Measurements from ENCODE around the gene HMOX2.

HMOX2 gene

GRCh38 chr16:4475880-4476788 lies at the start of gene HMOX2:
HMOX2 (plus strand) TSS chr16:4476398; CDS start chr16:4505525, 29,127 bp downstream.
- peak within 1 kb of the TSS; percentile 77 to 94 for H3K4me3 ChIP-seq (ENCODE audit: low read length in 2 of 2)
- H3K27me3 ChIP-seq (ENCODE audit: control insufficient read depth in 1 of 2, insufficient read depth in 2 of 2, low read length in 2 of 2): no peaks in the 10 kb centered on the region
- no peaks in the 10 kb centered on the region for H3K9me3 ChIP-seq (ENCODE audit: control insufficient read depth in 2 of 2, low read length in 2 of 2)
- peak within 1 kb of the TSS; percentile 60 to 72 for H3K9ac ChIP-seq (ENCODE audit: low read length in 2 of 2)
- no peak within 1 kb of the TSS for H3K27ac ChIP-seq (ENCODE audit: low read length)
- H3K36me3 ChIP-seq (ENCODE audit: control insufficient read depth in 2 of 2, insufficient read depth in 2 of 2, low read length in 2 of 2): no peaks in the 10 kb centered on the region
- H3K4me1 ChIP-seq (ENCODE audit: control insufficient read depth, insufficient read depth, low read length): peaks cover 15% of the 10 kb centered on the region

- H3K4me3 ChIP-seq (ENCODE audit: low read length in 2 of 2): peak overlapping the region; percentile 88 to 98
- peak overlapping the region in 1 of 2 donors; percentile 90 for H3K9ac ChIP-seq (ENCODE audit: low read length in 2 of 2)
- H3K36me3 ChIP-seq (ENCODE audit: control insufficient read depth in 2 of 2, insufficient read depth in 2 of 2, low read length in 2 of 2): peaks cover 0 to 6% of the 10 kb centered on the region in 2 donors
- no peaks in the 10 kb centered on the region for H3K27me3 ChIP-seq (ENCODE audit: control insufficient read depth in 1 of 2, insufficient read depth in 2 of 2, low read length in 2 of 2)
- no peak overlapping the region for H3K27ac ChIP-seq (ENCODE audit: low read length)
- peaks cover 16% of the 10 kb centered on the region for H3K4me1 ChIP-seq (ENCODE audit: control insufficient read depth, insufficient read depth, low read length)
- no peaks in the 10 kb centered on the region for H3K9me3 ChIP-seq (ENCODE audit: control insufficient read depth in 2 of 2, low read length in 2 of 2)
Measured at GRCh38 chr16:4426722-4427372, 49.4 kb upstream of the HMOX2 start.

GRCh38 chr16:4428500-4428899 lies 47.7 kb upstream of the HMOX2 start:
- Histone ChIP-seq H3K9me3 (ENCODE audit: control insufficient read depth in 2 of 2, low read length in 2 of 2) (no peaks in the 10 kb centered on the region), H3K36me3 (ENCODE audit: control insufficient read depth in 2 of 2, insufficient read depth in 2 of 2, low read length in 2 of 2) (peaks cover 0 to 6% of the 10 kb centered on the region in 2 donors), H3K4me3 (ENCODE audit: low read length in 2 of 2) (no peak overlapping the region), H3K27me3 (ENCODE audit: control insufficient read depth in 1 of 2, insufficient read depth in 2 of 2, low read length in 2 of 2) (no peaks in the 10 kb centered on the region), H3K4me1 (ENCODE audit: control insufficient read depth, insufficient read depth, low read length) (peaks cover 16% of the 10 kb centered on the region), H3K27ac (ENCODE audit: low read length) (no peak overlapping the region), H3K9ac (ENCODE audit: low read length in 2 of 2) (no peak overlapping the region)

GRCh38 chr16:4431023-4431422 lies 45.2 kb upstream of the HMOX2 start:
- Histone ChIP-seq H3K4me1 (ENCODE audit: control insufficient read depth, insufficient read depth, low read length) (peaks cover 10% of the 10 kb centered on the region), H3K27me3 (ENCODE audit: control insufficient read depth in 1 of 2, insufficient read depth in 2 of 2, low read length in 2 of 2) (no peaks in the 10 kb centered on the region), H3K36me3 (ENCODE audit: control insufficient read depth in 2 of 2, insufficient read depth in 2 of 2, low read length in 2 of 2) (peaks cover 5 to 19% of the 10 kb centered on the region in 2 donors), H3K9ac (ENCODE audit: low read length in 2 of 2) (no peak overlapping the region), H3K27ac (ENCODE audit: low read length) (no peak overlapping the region), H3K9me3 (ENCODE audit: control insufficient read depth in 2 of 2, low read length in 2 of 2) (no peaks in the 10 kb centered on the region), H3K4me3 (ENCODE audit: low read length in 2 of 2) (no peak overlapping the region)

- Histone ChIP-seq H3K4me1 (ENCODE audit: control insufficient read depth, insufficient read depth, low read length) (no peaks in the 10 kb centered on the region), H3K9me3 (ENCODE audit: control insufficient read depth in 2 of 2, low read length in 2 of 2) (no peaks in the 10 kb centered on the region), H3K27me3 (ENCODE audit: control insufficient read depth in 1 of 2, insufficient read depth in 2 of 2, low read length in 2 of 2) (no peaks in the 10 kb centered on the region), H3K36me3 (ENCODE audit: control insufficient read depth in 2 of 2, insufficient read depth in 2 of 2, low read length in 2 of 2) (peaks cover 14 to 32% of the 10 kb centered on the region in 2 donors), H3K4me3 (ENCODE audit: low read length in 2 of 2) (no peak overlapping the region), H3K9ac (ENCODE audit: low read length in 2 of 2) (no peak overlapping the region), H3K27ac (ENCODE audit: low read length) (no peak overlapping the region)
Measured at GRCh38 chr16:4433228-4433627, 43.0 kb upstream of the HMOX2 start.

- Histone ChIP-seq H3K4me1 (ENCODE audit: control insufficient read depth, insufficient read depth, low read length) (no peaks in the 10 kb centered on the region), H3K36me3 (ENCODE audit: control insufficient read depth in 2 of 2, insufficient read depth in 2 of 2, low read length in 2 of 2) (peaks cover 14 to 34% of the 10 kb centered on the region in 2 donors), H3K27ac (ENCODE audit: low read length) (no peak overlapping the region), H3K4me3 (ENCODE audit: low read length in 2 of 2) (no peak overlapping the region), H3K9me3 (ENCODE audit: control insufficient read depth in 2 of 2, low read length in 2 of 2) (no peaks in the 10 kb centered on the region), H3K27me3 (ENCODE audit: control insufficient read depth in 1 of 2, insufficient read depth in 2 of 2, low read length in 2 of 2) (no peaks in the 10 kb centered on the region), H3K9ac (ENCODE audit: low read length in 2 of 2) (no peak overlapping the region)
Measured at GRCh38 chr16:4433914-4434787, 42.0 kb upstream of the HMOX2 start.

GRCh38 chr16:4435337-4436067 lies 40.7 kb upstream of the HMOX2 start:
- Histone ChIP-seq H3K9me3 (ENCODE audit: control insufficient read depth in 2 of 2, low read length in 2 of 2) (no peaks in the 10 kb centered on the region), H3K36me3 (ENCODE audit: control insufficient read depth in 2 of 2, insufficient read depth in 2 of 2, low read length in 2 of 2) (peaks cover 22 to 41% of the 10 kb centered on the region in 2 donors), H3K27me3 (ENCODE audit: control insufficient read depth in 1 of 2, insufficient read depth in 2 of 2, low read length in 2 of 2) (no peaks in the 10 kb centered on the region), H3K4me3 (ENCODE audit: low read length in 2 of 2) (no peak overlapping the region), H3K9ac (ENCODE audit: low read length in 2 of 2) (no peak overlapping the region), H3K27ac (ENCODE audit: low read length) (no peak overlapping the region), H3K4me1 (ENCODE audit: control insufficient read depth, insufficient read depth, low read length) (no peaks in the 10 kb centered on the region)

- no peaks in the 10 kb centered on the region for H3K4me1 ChIP-seq (ENCODE audit: control insufficient read depth, insufficient read depth, low read length)
- H3K27ac ChIP-seq (ENCODE audit: low read length): no peak overlapping the region
- H3K9me3 ChIP-seq (ENCODE audit: control insufficient read depth in 2 of 2, low read length in 2 of 2): no peaks in the 10 kb centered on the region
- H3K27me3 ChIP-seq (ENCODE audit: control insufficient read depth in 1 of 2, insufficient read depth in 2 of 2, low read length in 2 of 2): no peaks in the 10 kb centered on the region
- H3K4me3 ChIP-seq (ENCODE audit: low read length in 2 of 2): no peak overlapping the region
- no peak overlapping the region for H3K9ac ChIP-seq (ENCODE audit: low read length in 2 of 2)
- H3K36me3 ChIP-seq (ENCODE audit: control insufficient read depth in 2 of 2, insufficient read depth in 2 of 2, low read length in 2 of 2): peaks cover 40 to 50% of the 10 kb centered on the region in 2 donors
Measured at GRCh38 chr16:4437366-4437765, 38.8 kb upstream of the HMOX2 start.

GRCh38 chr16:4442371-4442770 lies 33.8 kb upstream of the HMOX2 start:
- Histone ChIP-seq H3K36me3 (ENCODE audit: control insufficient read depth in 2 of 2, insufficient read depth in 2 of 2, low read length in 2 of 2) (peaks cover 61 to 63% of the 10 kb centered on the region in 2 donors), H3K4me3 (ENCODE audit: low read length in 2 of 2) (no peak overlapping the region), H3K9ac (ENCODE audit: low read length in 2 of 2) (no peak overlapping the region), H3K27me3 (ENCODE audit: control insufficient read depth in 1 of 2, insufficient read depth in 2 of 2, low read length in 2 of 2) (no peaks in the 10 kb centered on the region), H3K4me1 (ENCODE audit: control insufficient read depth, insufficient read depth, low read length) (no peaks in the 10 kb centered on the region), H3K9me3 (ENCODE audit: control insufficient read depth in 2 of 2, low read length in 2 of 2) (no peaks in the 10 kb centered on the region), H3K27ac (ENCODE audit: low read length) (no peak overlapping the region)

GRCh38 chr16:4443271-4443670 lies 32.9 kb upstream of the HMOX2 start:
- Histone ChIP-seq H3K36me3 (ENCODE audit: control insufficient read depth in 2 of 2, insufficient read depth in 2 of 2, low read length in 2 of 2) (peaks cover 62% of the 10 kb centered on the region in 2 donors), H3K9ac (ENCODE audit: low read length in 2 of 2) (no peak overlapping the region), H3K4me3 (ENCODE audit: low read length in 2 of 2) (no peak overlapping the region), H3K4me1 (ENCODE audit: control insufficient read depth, insufficient read depth, low read length) (no peaks in the 10 kb centered on the region), H3K27ac (ENCODE audit: low read length) (no peak overlapping the region), H3K9me3 (ENCODE audit: control insufficient read depth in 2 of 2, low read length in 2 of 2) (no peaks in the 10 kb centered on the region), H3K27me3 (ENCODE audit: control insufficient read depth in 1 of 2, insufficient read depth in 2 of 2, low read length in 2 of 2) (no peaks in the 10 kb centered on the region)
